Epidermal melanocyte (primary cell): Measurements from ENCODE around the gene FCHSD1.
"Not testable (repeated sequence)": the region's sequence is repeated elsewhere in the genome, so short reads cannot be mapped to it uniquely, and the experiment has no call there.

Experiments
- DNase-seq: peaks from one replicate; pipeline ENCODE4 v3.0.0; 2011; ENCODE audit warnings: low spot score; ENCODE audit not compliant: insufficient read length

Gene FCHSD1

GRCh38 chr5:141617682-141618029 lies 33.6 kb downstream of the FCHSD1 start:
- no peak for DNase-seq

GRCh38 chr5:141617128-141617527 lies 34.1 kb downstream of the FCHSD1 start:
- DNase-seq, result no peak

- DNase-seq, result no peak
These were observed 35.1 kb downstream of the FCHSD1 start for GRCh38 chr5:141615991-141616720.

GRCh38 chr5:141613344-141613743 lies 37.9 kb downstream of the FCHSD1 start:
- DNase-seq, result no peak

GRCh38 chr5:141611289-141611688 lies 39.9 kb downstream of the FCHSD1 start:
- no peak for DNase-seq

- not testable (repeated sequence) for DNase-seq
These were observed 41.3 kb downstream of the FCHSD1 start for GRCh38 chr5:141609921-141610320.

- no peak for DNase-seq
These were observed 42.2 kb downstream of the FCHSD1 start for GRCh38 chr5:141609044-141609443.

GRCh38 chr5:141608557-141608956 lies 42.7 kb downstream of the FCHSD1 start:
- DNase-seq, result no peak

- DNase-seq, result no peak
These were observed 43.2 kb downstream of the FCHSD1 start for GRCh38 chr5:141608046-141608445.

GRCh38 chr5:141605523-141606277 lies 45.5 kb downstream of the FCHSD1 start:
- DNase-seq, result no peak

- DNase-seq, result peak; percentile 51
These were observed 47.1 kb downstream of the FCHSD1 start for GRCh38 chr5:141603923-141604717.

GRCh38 chr5:141602606-141603005 lies 48.6 kb downstream of the FCHSD1 start:
- DNase-seq, result no peak

GRCh38 chr5:141598391-141599345 lies 52.5 kb downstream of the FCHSD1 start:
- DNase-seq, result no peak

GRCh38 chr5:141597814-141598213 lies 53.4 kb downstream of the FCHSD1 start:
- DNase-seq, result no peak

- DNase-seq, result no peak
These were observed 53.8 kb downstream of the FCHSD1 start for GRCh38 chr5:141597394-141597793.

GRCh38 chr5:141596867-141597266 lies 54.4 kb downstream of the FCHSD1 start:
- no peak for DNase-seq

- no peak for DNase-seq
These were observed 61.1 kb downstream of the FCHSD1 start for GRCh38 chr5:141590127-141590526.
